K562 (cell line): ENCODE data around the gene CHRNA10. TPM values are rescaled to one million over a fixed set of nuclear protein-coding genes. Genes with fewer than 3 reads are reported as not detected.

Experiments used
- ATAC-seq: fragments of 200-7000 bp; cut with Tn5 transposase; 3 replicates; pipeline ENCODE4 v1.9.1; 2020; ENCODE audit warnings: moderate library complexity
- BruUV-seq: library from RNA; stranded (reverse); fragments of 400-500 nt; replicated peaks from 2 replicates; lab custom pipeline; 2021; lab: Mats Ljungman, UMichigan
- CTCF ChIA-PET: fragments of 300-600 bp; formaldehyde crosslinking; extraction: SDS; loops from one replicate; lab custom pipeline; 2021; ENCODE audit warnings: low intra/inter-chr PET ratio; lab: Yijun Ruan, JAX
- POLR2A ChIA-PET: fragments of 300-600, 350-650 bp; sonication (Branson Sonifier 250); formaldehyde crosslinking; extraction: SDS; loops from one replicate; lab custom pipeline; 2021; ENCODE audit warnings: antibody characterized with exemption, inconsistent platforms; lab: Yijun Ruan, JAX
- DNase-seq, 4 experiments: peaks; one replicate each; pipeline versions ENCODE4 v3.0.0 to v3.0.0-alpha.2; 2011 to 2018; ENCODE audit warnings: low spot score in 3 of 4, mixed read lengths in 3 of 4; ENCODE audit errors: extremely low read depth in 1 of 4
- FAIRE-seq: peaks from 2 replicates; lab custom pipeline; 2011; peaks lifted over from hg19 to GRCh38; lab: Jason Lieb, UNC
- H2AFZ ChIP-seq: 2 replicates; pipeline ENCODE4 v1.6.0; 2011; ENCODE audit warnings: low read depth, low read length, control low read depth, inconsistent platforms
- H3K27ac ChIP-seq: fragments of 200-600 bp; 3 replicates; pipeline ENCODE4 v1.8.0; 2011; ENCODE audit warnings: low read depth, mild to moderate bottlenecking, control low read depth, inconsistent platforms, low read length, moderate library complexity, mixed read lengths; ENCODE audit errors: extremely low read depth
- H3K27me3 ChIP-seq, 2 experiments: fragments of 300-600 bp in 1 of 2; 2 replicates in 1 of 2; 3 replicates in 1 of 2; pipeline versions ENCODE4 v1.6.0 to v1.8.0; 2011; ENCODE audit warnings: inconsistent platforms in 2 of 2, low read length in 2 of 2, mild to moderate bottlenecking in 1 of 2, mixed read lengths in 1 of 2, moderate library complexity in 1 of 2; ENCODE audit not compliant: control insufficient read depth in 2 of 2, insufficient read depth in 2 of 2
- H3K36me3 ChIP-seq: fragments of 300-600 bp; 3 replicates; pipeline ENCODE4 v1.8.0; 2011; ENCODE audit warnings: mild to moderate bottlenecking, low read length, inconsistent platforms; ENCODE audit not compliant: control insufficient read depth, insufficient read depth
- H3K4me1 ChIP-seq, 2 experiments: fragments of 200-600 bp in 1 of 2; replicated peaks in 1 of 2; 2 replicates in 1 of 2; 3 replicates in 1 of 2; pipeline versions ENCODE4 v1.5.1 to v1.8.0; 2011; ENCODE audit warnings: inconsistent platforms in 2 of 2, low read length in 2 of 2, mild to moderate bottlenecking in 1 of 2, mixed read lengths in 1 of 2, moderate library complexity in 1 of 2; ENCODE audit not compliant: control insufficient read depth in 2 of 2, insufficient read depth in 2 of 2
- H3K4me2 ChIP-seq: 2 replicates; pipeline ENCODE4 v1.6.1; 2011; ENCODE audit warnings: low read length, control low read depth, inconsistent platforms, mixed read lengths; ENCODE audit not compliant: insufficient read depth
- H3K4me3 ChIP-seq: fragments of 200-600 bp; sonication (generic), shearing (Covaris generic); 2 replicates; pipeline ENCODE4 v1.5.1; 2016; ENCODE audit warnings: control low read depth, inconsistent platforms
- H3K79me2 ChIP-seq: fragments of 200-600 bp; 3 replicates; pipeline ENCODE4 v1.8.0; 2011; ENCODE audit warnings: low read length, inconsistent platforms; ENCODE audit not compliant: control insufficient read depth, insufficient read depth
- H3K9ac ChIP-seq, 2 experiments: 2 replicates each; pipeline versions ENCODE4 v1.6.0 to v1.6.1; 2011; ENCODE audit warnings: low read depth in 2 of 2, low read length in 2 of 2, control low read depth in 1 of 2, inconsistent platforms in 1 of 2, mild to moderate bottlenecking in 1 of 2, mixed read lengths in 1 of 2; ENCODE audit not compliant: insufficient read depth in 1 of 2
- H3K9me1 ChIP-seq: one replicate; pipeline ENCODE4 v1.6.0; 2011; ENCODE audit warnings: inconsistent platforms, mild to moderate bottlenecking, low read length, moderate library complexity; ENCODE audit not compliant: control insufficient read depth, insufficient read depth
- H3K9me3 ChIP-seq: replicated peaks from 2 replicates; pipeline ENCODE4 v1.5.1; 2011; ENCODE audit warnings: low read depth, low read length, inconsistent platforms; ENCODE audit not compliant: control insufficient read depth, insufficient read depth
- H4K20me1 ChIP-seq: replicated peaks from 2 replicates; pipeline ENCODE4 v1.6.1; 2011; ENCODE audit warnings: low read length, inconsistent platforms, mixed read lengths; ENCODE audit not compliant: control insufficient read depth, insufficient read depth
- ATF4 ChIP-seq: fragments of 450-650 bp; formaldehyde crosslinking; IDR thresholded peaks from 2 replicates; pipeline ENCODE4 v1.4.0; 2022; ENCODE audit warnings: mild to moderate bottlenecking, moderate library complexity
- PBX2 ChIP-seq, 2 experiments: IDR thresholded peaks in 1 of 2; conservative IDR thresholded peaks in 1 of 2; 2 replicates each; pipeline ENCODE4 v1.6.1; 2016; ENCODE audit warnings: low read depth in 2 of 2, mild to moderate bottlenecking in 1 of 2, missing compliant biosample characterization in 1 of 2, missing genetic modification characterization in 1 of 2, moderate library complexity in 1 of 2
- RAD51 ChIP-seq: fragments of 450-650 bp; IDR thresholded peaks from 2 replicates; pipeline ENCODE4 v1.7.1; 2016; ENCODE audit warnings: low read depth, mild to moderate bottlenecking, borderline replicate concordance
- REST ChIP-seq, 2 experiments: fragments of 450-650 bp; formaldehyde crosslinking in 1 of 2; IDR thresholded peaks; 2 replicates each; pipeline versions ENCODE4 v1.4.0 to v1.6.1; 2014 to 2020; ENCODE audit warnings: mild to moderate bottlenecking in 2 of 2, borderline replicate concordance in 1 of 2, low read depth in 1 of 2
- USF1 ChIP-seq: sonication (generic); formaldehyde crosslinking; IDR thresholded peaks from 2 replicates; pipeline ENCODE4 v1.9.0; 2022; ENCODE audit warnings: mild to moderate bottlenecking, missing genetic modification reagents
- USF2 ChIP-seq: sonication (generic); formaldehyde crosslinking; IDR thresholded peaks from 2 replicates; pipeline ENCODE4 v1.5.0; 2020; ENCODE audit warnings: missing genetic modification reagents
- WGBS: fragments of 100-300 bp; shearing (Covaris generic); methylation state at CpG from one replicate; pipeline ENCODE4 v1.1.6; 2016; ENCODE audit warnings: low coverage, mixed read lengths; ENCODE audit not compliant: insufficient coverage; ENCODE audit errors: missing lambda C conversion rate; 5-methylcytosine and 5-hydroxymethylcytosine counted together
- in situ Hi-C: fragments of 300-500 bp; cut with MboI; formaldehyde crosslinking; loops from 4 replicates; pipeline ENCODE4 v1.15.0; 2018; ENCODE audit warnings: inconsistent platforms, mixed read lengths
- intact Hi-C: fragments of 100-400 bp; cut with micrococcal nuclease; formaldehyde crosslinking; loops from 2 replicates; pipeline ENCODE4 v1.14.2; 2022
- polyA plus RNA-seq, 8 experiments: library from polyadenylated mRNA; depleted of rRNA in 4 of 8; stranded (reverse) in 5 of 8; unstranded in 3 of 8; fragments of >200 nt; fragmentation: Nextera tagmentation in 2 of 8; fragmentation: Illumina TruSeq in 1 of 8; extraction: Ambion mirVana in 2 of 8; extraction: Trizol in 1 of 8; gene quantifications; 2 replicates each; pipeline versions ENCODE4 v1.2.1 to v1.2.3, GENCODE V29; 2011 to 2014; ENCODE audit warnings: inconsistent platforms in 1 of 8, missing spikeins in 1 of 8
- total RNA-seq, 7 experiments: library from RNA; depleted of rRNA in 6 of 7; stranded (reverse); fragments of >200 nt in 6 of 7; fragmentation: Illumina TruSeq in 2 of 7; extraction: Trizol in 2 of 7; gene quantifications; 2 replicates each; pipeline versions ENCODE4 v1.2.1 to v1.2.3, GENCODE V29; 2011 to 2021; ENCODE audit warnings: low replicate concordance in 1 of 7

The CHRNA10 gene
- total and polyA plus RNA-seq, 9 of the 15 experiments (the other 6 are each of a cell fraction or from before 2014, with no cell fraction given), result 0.35 to 1.9 (median 0.81) TPM

GRCh38 chr11:3655547-3655946 lies 15.6 kb downstream of the CHRNA10 start:
- in situ Hi-C loops, result no loop called here
- TF ChIP-seq REST (IDR thresholded peaks at IDR 0.05; ENCODE audit: borderline replicate concordance), result peak; percentile 22; the same call in 1 of the 2 replicates
- TF ChIP-seq REST (CRISPR knock-in tag; IDR thresholded peaks at IDR 0.05; ENCODE audit: low read depth), result no peak
- TF ChIP-seq RAD51, result peak; percentile 72; the same call in 1 of the 2 replicates
- TF ChIP-seq PBX2 (CRISPR knock-in tag; IDR thresholded peaks at IDR 0.05; ENCODE audit: low read depth), result no peak
- no peak for TF ChIP-seq PBX2 (tag; conservative IDR thresholded peaks at IDR 0.05; ENCODE audit: low read depth)
- TF ChIP-seq USF1, result peak; percentile 86
- TF ChIP-seq USF2 (CRISPR knock-in tag), result peak; percentile 89
- TF ChIP-seq ATF4 (CRISPR knock-in tag), result no peak

More at GRCh38 chr11:3655547-3655946, 15.6 kb downstream of the CHRNA10 start:
- DNase-seq, result no peak
- Histone ChIP-seq H3K9me1 (no peaks in the 10 kb centered on the region), H3K9ac (no peak overlapping the region), H3K4me1 (peaks cover 3 to 5% of the 10 kb centered on the region in 2 experiments; a peak in 4 of 5 replicates), H3K27me3 (peaks cover 31 to 33% of the 10 kb centered on the region in 2 experiments), H2AFZ (no peak overlapping the region), H3K9me3 (no peaks in the 10 kb centered on the region), H3K79me2 (no peaks in the 10 kb centered on the region), H3K27ac (no peak overlapping the region), H4K20me1 (peaks cover 2% of the 10 kb centered on the region; the same call in 1 of the 2 replicates), H3K36me3 (no peaks in the 10 kb centered on the region), H3K4me2 (no peak overlapping the region), H3K4me3 (no peak overlapping the region)
- FAIRE-seq, result no peak
- CTCF ChIA-PET, result no interaction called here
- intact Hi-C loops, result no loop called here
- WGBS, result 2% methylated on average over 3 of the region's 3 CpGs
- POLR2A ChIA-PET, result interaction anchor here (1.0 kb wide), 1 partner anchor 9 kb away, joined by 3 read pairs; no protein-coding TSS in a partner anchor
- no TSS peak for BruUV-seq
- peak; percentile 83 for ATAC-seq
